ENCODE data around the gene KIF26B. TPM values are rescaled to one million over a fixed set of nuclear protein-coding genes. Genes with fewer than 3 reads are reported as not detected.
"Not testable (repeated sequence)": the region's sequence is repeated elsewhere in the genome, so short reads cannot be mapped to it uniquely, and the experiment has no call there.

KIF26B gene
- total RNA-seq, 1 donor from 2014 or later: 8.8 TPM

GRCh38 chr1:245353915-245354775 is 199.4 kb downstream of the KIF26B start:
- no peaks in the 10 kb centered on the region for H3K4me1 Mint-ChIP-seq (ENCODE audit: unreplicated experiment)
- peaks cover 3% of the 10 kb centered on the region for H3K27me3 Mint-ChIP-seq (ENCODE audit: unreplicated experiment)
- no peak overlapping the region for H3K27ac Mint-ChIP-seq (ENCODE audit: unreplicated experiment)
- no peak overlapping the region for H3K4me3 Mint-ChIP-seq (ENCODE audit: unreplicated experiment)
- no peaks in the 10 kb centered on the region for H3K9me3 Mint-ChIP-seq (ENCODE audit: unreplicated experiment)
- H3K36me3 Mint-ChIP-seq (ENCODE audit: unreplicated experiment): no peaks in the 10 kb centered on the region
- DNase-seq (ENCODE audit: extremely low spot score, unreplicated experiment): no peak
- TF ChIP-seq CTCF (IDR thresholded peaks at IDR 0.05): no peak

DNA sequence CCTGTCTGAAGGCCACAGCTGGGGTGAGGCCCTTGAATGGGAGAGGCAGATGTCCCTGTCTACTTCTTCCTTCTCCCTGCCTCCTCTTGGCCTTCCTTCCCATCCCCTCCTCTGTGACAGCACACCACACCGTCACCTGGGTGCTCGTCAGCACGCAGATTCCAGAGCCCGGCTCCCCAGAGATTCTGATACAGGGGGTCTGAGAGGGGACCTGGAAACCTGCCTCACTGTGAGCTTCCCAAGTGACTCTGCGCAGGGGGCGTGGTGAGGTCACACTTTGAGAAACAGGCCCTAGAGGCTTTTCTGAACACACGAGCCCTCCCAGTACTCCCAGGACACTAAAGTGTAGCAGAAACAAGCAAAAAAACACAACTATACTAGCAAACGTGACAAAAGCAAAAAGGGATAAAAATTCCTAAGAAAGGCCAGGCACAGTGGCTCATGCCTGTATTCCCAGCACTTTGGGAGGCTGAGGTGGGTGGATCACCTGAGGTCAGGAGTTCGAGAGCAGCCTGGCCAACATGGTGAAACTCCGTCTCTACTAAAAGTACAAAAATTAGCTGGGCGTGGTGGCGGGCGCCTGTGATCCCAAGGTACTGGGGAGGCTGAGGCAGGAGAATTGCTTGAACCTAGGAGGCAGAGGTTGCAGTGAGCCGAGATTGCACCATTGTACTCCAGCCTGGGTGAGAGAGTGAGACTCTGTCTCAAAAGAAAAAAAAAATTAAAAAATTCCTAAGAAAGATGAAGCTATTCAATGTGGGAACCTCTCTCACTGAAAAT is 201.3 kb downstream of the KIF26B start:
- not testable (repeated sequence) for H3K27ac Mint-ChIP-seq (ENCODE audit: unreplicated experiment); H3K9me3 Mint-ChIP-seq (ENCODE audit: unreplicated experiment); H3K4me3 Mint-ChIP-seq (ENCODE audit: unreplicated experiment); H3K36me3 Mint-ChIP-seq (ENCODE audit: unreplicated experiment); DNase-seq (ENCODE audit: extremely low spot score, unreplicated experiment); H3K27me3 Mint-ChIP-seq (ENCODE audit: unreplicated experiment); H3K4me1 Mint-ChIP-seq (ENCODE audit: unreplicated experiment)

DNA sequence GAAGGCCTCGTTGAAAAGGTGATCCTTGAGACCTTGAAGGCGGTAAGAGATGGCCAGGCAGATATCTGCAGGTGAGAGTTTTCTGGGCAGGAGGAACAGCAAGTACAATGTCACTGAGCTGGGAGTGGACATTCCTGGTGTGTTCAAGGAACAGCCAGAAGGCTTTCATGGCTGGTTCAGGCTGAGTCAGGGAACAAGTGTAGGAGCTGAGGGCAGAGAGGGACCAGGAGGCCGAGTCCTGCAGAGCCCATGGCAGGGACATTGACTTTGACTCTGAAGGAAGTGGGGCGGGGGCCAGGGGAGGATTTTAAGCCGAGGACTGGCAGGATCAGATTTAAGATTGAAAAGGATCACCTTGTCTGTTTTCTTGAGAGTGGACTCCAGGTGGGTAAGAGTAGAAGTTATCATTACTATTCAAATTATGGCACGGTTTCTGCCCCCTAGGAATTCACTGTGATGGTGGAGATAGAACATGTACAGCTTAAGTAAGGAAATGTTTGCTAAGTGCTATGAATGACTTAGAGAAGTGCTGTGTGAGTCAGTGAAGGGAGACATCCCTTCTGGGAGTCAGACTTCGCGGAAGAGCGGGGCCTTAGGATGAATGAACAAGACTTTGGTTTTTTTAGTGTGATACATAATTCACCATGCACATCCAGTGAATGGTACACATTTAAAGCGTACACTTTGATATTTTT is 202.3 kb downstream of the KIF26B start:
- no peak overlapping the region for H3K27ac Mint-ChIP-seq (ENCODE audit: unreplicated experiment)
- no peaks in the 10 kb centered on the region for H3K4me1 Mint-ChIP-seq (ENCODE audit: unreplicated experiment)
- no peak for DNase-seq (ENCODE audit: extremely low spot score, unreplicated experiment)

GRCh38 chr1:245359101-245359680 is 204.4 kb downstream of the KIF26B start:
- H3K27me3 Mint-ChIP-seq (ENCODE audit: unreplicated experiment); H3K4me1 Mint-ChIP-seq (ENCODE audit: unreplicated experiment): not testable (repeated sequence)

More for the DNA sequence above, 202.3 kb downstream of the KIF26B start:
- H3K27me3 Mint-ChIP-seq (ENCODE audit: unreplicated experiment): no peaks in the 10 kb centered on the region
- no peaks in the 10 kb centered on the region for H3K9me3 Mint-ChIP-seq (ENCODE audit: unreplicated experiment)
- no peaks in the 10 kb centered on the region for H3K36me3 Mint-ChIP-seq (ENCODE audit: unreplicated experiment)
- no peak for TF ChIP-seq CTCF (IDR thresholded peaks at IDR 0.05)
- no peak overlapping the region for H3K4me3 Mint-ChIP-seq (ENCODE audit: unreplicated experiment)

DNA sequence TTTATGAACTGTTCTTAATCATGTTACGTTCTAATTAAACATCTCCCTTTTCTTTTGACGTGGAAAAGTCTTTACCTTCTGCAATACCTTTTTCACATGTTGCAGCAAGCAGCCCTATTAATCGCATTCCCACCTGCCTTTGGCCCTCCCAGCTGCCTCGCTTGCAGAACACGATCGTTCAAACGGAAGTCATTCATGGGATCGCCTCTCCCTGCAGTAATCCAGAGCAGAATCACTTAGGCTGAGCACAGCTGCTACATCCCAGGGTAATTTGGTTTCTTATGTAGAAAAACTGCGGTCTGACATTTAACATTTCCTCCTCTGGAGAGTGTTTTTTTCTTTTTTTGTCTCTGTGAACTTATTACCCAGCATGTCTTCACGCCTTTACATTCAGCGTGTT is 206.3 kb downstream of the KIF26B start:
- no peaks in the 10 kb centered on the region for H3K27me3 Mint-ChIP-seq (ENCODE audit: unreplicated experiment)
- no peak overlapping the region for H3K27ac Mint-ChIP-seq (ENCODE audit: unreplicated experiment)
- no peaks in the 10 kb centered on the region for H3K36me3 Mint-ChIP-seq (ENCODE audit: unreplicated experiment)
- no peak overlapping the region for H3K4me3 Mint-ChIP-seq (ENCODE audit: unreplicated experiment)
- no peak for TF ChIP-seq CTCF (IDR thresholded peaks at IDR 0.05)
- peaks cover 2% of the 10 kb centered on the region for H3K4me1 Mint-ChIP-seq (ENCODE audit: unreplicated experiment)
- no peak for DNase-seq (ENCODE audit: extremely low spot score, unreplicated experiment)
- no peaks in the 10 kb centered on the region for H3K9me3 Mint-ChIP-seq (ENCODE audit: unreplicated experiment)

More at GRCh38 chr1:245359101-245359680, 204.4 kb downstream of the KIF26B start:
- not testable (repeated sequence) for DNase-seq (ENCODE audit: extremely low spot score, unreplicated experiment); H3K36me3 Mint-ChIP-seq (ENCODE audit: unreplicated experiment); H3K27ac Mint-ChIP-seq (ENCODE audit: unreplicated experiment); H3K4me3 Mint-ChIP-seq (ENCODE audit: unreplicated experiment); H3K9me3 Mint-ChIP-seq (ENCODE audit: unreplicated experiment)

All from osteocyte (in vitro differentiated cells).